ENCODE measurements around the gene VIT.

DNA sequence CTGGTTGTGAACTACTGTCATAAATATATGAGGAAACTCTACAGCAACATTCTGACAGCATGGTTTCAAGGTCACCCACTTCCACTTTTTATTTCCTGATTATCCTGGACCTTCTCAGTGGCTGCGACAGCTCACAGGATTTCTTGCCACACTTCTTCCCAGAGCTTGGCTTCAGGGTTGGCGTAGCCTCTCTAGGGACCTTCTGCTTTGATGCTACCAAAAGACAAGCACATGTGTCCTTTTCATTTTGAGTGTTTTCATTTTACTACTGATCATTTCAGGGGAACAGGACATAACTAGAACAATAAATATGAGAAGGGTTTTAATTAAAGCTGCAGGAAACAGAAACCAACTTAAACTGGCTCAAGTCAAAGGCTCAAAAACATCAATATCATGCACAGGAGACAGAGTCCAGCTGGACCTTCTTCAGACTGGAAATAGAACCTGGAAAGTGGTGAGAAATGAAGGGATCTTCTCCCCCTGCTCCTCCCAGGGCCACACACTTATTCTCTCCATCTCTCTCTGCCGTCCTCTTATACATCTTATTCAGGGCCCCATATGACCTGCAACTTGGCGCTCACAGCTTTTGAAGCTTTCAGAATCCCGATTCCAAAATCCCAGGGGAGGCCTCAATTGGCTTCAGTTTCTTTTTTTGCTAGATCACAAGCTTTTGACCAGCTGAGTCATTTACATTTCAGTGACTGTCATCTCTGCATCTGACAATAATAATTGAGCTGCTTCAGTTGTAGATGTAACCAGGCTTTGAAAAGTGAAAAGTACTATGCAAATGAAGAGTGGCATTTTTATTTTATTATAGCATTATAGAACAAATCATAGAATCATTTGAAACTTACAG lies 9.7 kb downstream of the VIT start:
- TF ChIP-seq CTCF (conservative IDR thresholded peaks at IDR 0.05; ENCODE audit: low read depth, low read length): no peak
- no peak for TF ChIP-seq EZH2phosphoT487 (IDR thresholded peaks at IDR 0.05; ENCODE audit: borderline replicate concordance, low read length)
- TF ChIP-seq EZH2 (IDR thresholded peaks at IDR 0.05; ENCODE audit: low read length, unreplicated experiment): no peak
